ENCODE measurements around the gene AKAP5. TPM values are rescaled to one million over a fixed set of nuclear protein-coding genes. Genes with fewer than 3 reads are reported as not detected.

Gene AKAP5
- total and polyA plus RNA-seq, 2 of the 13 experiments (the other 11 are each of a cell fraction or from before 2014, with no cell fraction given): 0.18 to 1.5 TPM

DNA sequence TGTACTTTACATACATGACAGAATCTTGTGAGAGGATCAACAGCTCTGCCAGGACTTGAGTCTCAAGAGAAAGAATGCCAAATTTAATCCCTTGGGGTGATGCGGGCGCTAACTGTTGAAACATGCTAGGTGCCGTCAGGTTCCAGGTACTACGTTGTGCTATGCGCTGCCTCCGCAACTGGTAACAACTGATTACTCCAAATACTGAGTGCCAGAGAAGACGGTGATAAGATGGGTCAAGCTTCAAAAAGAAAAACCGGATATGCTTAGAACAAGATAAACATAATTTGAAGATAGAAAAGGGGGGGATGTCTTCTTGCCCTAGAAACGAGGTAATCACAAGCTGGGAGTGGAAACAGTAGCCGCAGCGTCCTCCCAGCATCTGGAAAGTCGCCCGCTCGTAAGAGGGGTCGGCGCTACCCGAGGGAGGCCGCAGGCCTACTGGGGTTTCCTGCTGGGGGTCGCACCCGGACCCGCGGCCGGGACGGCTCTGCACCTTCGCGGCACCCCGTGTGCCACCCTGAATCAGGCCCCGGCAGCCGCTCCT lies 37.7 kb downstream of the AKAP5 start (continued):
- TF ChIP-seq GTF2F1 (IDR thresholded peaks at IDR 0.05; ENCODE audit: low read length) (no peak), KDM5B (CRISPR knock-in tag; IDR thresholded peaks at IDR 0.05; ENCODE audit: borderline replicate concordance) (no peak)
- TF ChIP-seq, protein P1, sequence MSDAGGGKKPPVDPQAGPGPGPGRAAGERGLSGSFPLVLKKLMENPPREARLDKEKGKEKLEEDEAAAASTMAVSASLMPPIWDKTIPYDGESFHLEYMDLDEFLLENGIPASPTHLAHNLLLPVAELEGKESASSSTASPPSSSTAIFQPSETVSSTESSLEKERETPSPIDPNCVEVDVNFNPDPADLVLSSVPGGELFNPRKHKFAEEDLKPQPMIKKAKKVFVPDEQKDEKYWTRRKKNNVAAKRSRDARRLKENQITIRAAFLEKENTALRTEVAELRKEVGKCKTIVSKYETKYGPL (CRISPR knock-in tag; IDR thresholded peaks at IDR 0.05): no peak

DNA sequence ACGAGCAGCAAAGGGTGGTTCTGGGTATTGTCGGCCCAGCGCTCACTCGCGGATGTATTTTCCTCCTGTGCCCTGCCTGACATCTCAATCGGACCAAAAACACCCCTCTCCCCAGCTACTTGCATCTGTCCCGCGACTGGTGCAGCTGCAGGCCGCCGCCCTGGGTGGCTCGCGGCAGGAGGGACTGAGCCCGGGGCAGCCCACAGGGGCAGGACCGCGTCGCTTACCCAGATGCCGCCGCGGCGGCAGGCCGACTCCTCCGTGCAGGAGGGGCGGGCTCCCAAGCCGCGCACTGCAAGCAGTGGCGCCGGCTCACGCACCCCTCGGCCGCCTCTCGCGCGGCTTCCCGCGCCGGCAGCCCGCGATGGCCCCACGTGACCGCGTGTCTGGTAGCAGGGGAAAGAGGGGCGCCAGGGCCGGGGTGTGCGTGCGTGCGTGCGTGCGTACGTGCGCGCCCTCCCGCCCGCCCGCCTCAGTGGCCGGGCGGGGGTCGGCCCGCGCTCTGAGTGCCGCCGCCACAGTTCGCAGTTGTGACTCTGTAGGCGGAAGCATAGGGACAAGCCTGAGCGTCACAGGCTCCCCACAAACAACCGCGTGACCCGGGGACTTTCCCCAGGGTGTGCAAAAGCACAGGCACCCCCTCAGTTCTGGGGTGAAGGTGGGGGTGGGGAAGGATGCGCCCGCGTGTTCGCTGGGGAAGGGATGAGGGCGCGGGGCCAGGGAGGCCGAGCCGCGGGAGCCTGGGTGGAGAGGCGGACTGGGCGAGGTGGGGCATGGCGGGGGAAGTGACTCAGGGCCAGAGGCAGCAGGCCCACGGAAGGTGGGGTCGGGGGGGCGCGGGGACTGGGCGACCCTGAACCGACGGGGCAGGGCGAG lies 38.4 kb downstream of the AKAP5 start, which contains the start of gene ZBTB25:
Gene ZBTB25, minus strand, starts transcription at position 405 of the 876 bp plus-strand sequence. CDS start 13,305 bp downstream, outside the sequence.
- intact Hi-C loops (cut with micrococcal nuclease; ENCODE audit: unreplicated experiment) (no loop called here), in situ Hi-C loops (cut with HindIII; ENCODE audit: extremely low pct_ligation_motif_present, low pct_unique_long_range_greater_than_20kb) (no loop called here)
- H3K36me3 ChIP-seq (replicated peaks in 1 of 2; ENCODE audit: control insufficient read depth in 1 of 2, insufficient read depth in 2 of 2, low read length in 2 of 2): no peaks in the 10 kb centered on the region
- H4K20me1 ChIP-seq (ENCODE audit: insufficient read depth, low read length): peaks cover 23% of the 10 kb centered on the region
- peaks cover 62% of the 10 kb centered on the region for H3K4me1 ChIP-seq (ENCODE audit: insufficient read depth, low read length)
- H3K4me2 ChIP-seq (ENCODE audit: low read depth, low read length): peak within 1 kb of the TSS; percentile 91
- peaks cover 49% of the 10 kb centered on the region for H3K79me2 ChIP-seq (ENCODE audit: insufficient read depth, low read length)
- peak within 1 kb of the TSS; percentile 93 to 98 (median 96) for H3K4me3 ChIP-seq (replicated peaks in 1 of 3; ENCODE audit: insufficient read depth in 1 of 3, low read depth in 2 of 3, low read length in 3 of 3)
- H3K27me3 ChIP-seq (ENCODE audit: control insufficient read depth in 1 of 2, insufficient read depth in 2 of 2, low read length in 2 of 2): no peaks in the 10 kb centered on the region; a peak in 1 of 5 replicates
- H2AFZ ChIP-seq (ENCODE audit: low read length): no peak within 1 kb of the TSS
- DNase-seq (ENCODE audit: low spot score): peak; percentile 90
- CTCF ChIA-PET (ENCODE audit: low intra/inter-chr PET ratio, low total read pairs): no interaction called here
- FAIRE-seq: no peak
- 20% methylated on average over 2 of the region's 87 CpGs for WGBS (ENCODE audit: low lambda C conversion rate)
- no TSS peak for BruUV-seq (replicated peaks)
- H3K9ac ChIP-seq (ENCODE audit: insufficient read depth, low read depth, low read length): peak within 1 kb of the TSS; percentile 95
- H3K27ac ChIP-seq (ENCODE audit: extremely low read length, insufficient read depth, low read length): peak within 1 kb of the TSS; percentile 99
- POLR2A ChIA-PET: interaction anchor here (0.6 to 1.9 kb wide), 15 partner anchors 8 to 439 kb away, joined by 3 to 17 read pairs (median 3); partner anchors contain the start of genes GPX2 and MTHFD1
- ATAC-seq: peak; percentile 85
- H3K9me3 ChIP-seq (ENCODE audit: low read length): no peaks in the 10 kb centered on the region
- no peak for TF ChIP-seq FOXK2 (IDR thresholded peaks at IDR 0.05)
- TF ChIP-seq ZNF224 (CRISPR knock-in tag; IDR thresholded peaks at IDR 0.05): no peak
- TF ChIP-seq, protein P2, sequence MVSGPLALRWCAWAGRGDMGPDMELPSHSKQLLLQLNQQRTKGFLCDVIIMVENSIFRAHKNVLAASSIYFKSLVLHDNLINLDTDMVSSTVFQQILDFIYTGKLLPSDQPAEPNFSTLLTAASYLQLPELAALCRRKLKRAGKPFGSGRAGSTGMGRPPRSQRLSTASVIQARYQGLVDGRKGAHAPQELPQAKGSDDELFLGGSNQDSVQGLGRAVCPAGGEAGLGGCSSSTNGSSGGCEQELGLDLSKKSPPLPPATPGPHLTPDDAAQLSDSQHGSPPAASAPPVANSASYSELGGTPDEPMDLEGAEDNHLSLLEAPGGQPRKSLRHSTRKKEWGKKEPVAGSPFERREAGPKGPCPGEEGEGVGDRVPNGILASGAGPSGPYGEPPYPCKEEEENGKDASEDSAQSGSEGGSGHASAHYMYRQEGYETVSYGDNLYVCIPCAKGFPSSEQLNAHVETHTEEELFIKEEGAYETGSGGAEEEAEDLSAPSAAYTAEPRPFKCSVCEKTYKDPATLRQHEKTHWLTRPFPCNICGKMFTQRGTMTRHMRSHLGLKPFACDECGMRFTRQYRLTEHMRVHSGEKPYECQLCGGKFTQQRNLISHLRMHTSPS (CRISPR knock-in tag; IDR thresholded peaks at IDR 0.05; ENCODE audit: low read depth): peak; percentile 35; the same call in 1 of the 2 replicates
- 0 out of 2 replicates have a peak, but pooled peaks have one; percentile 54 for TF ChIP-seq ZNF552 (CRISPR knock-in tag; IDR thresholded peaks at IDR 0.05; ENCODE audit: borderline replicate concordance)
- TF ChIP-seq NONO (IDR thresholded peaks at IDR 0.05): no peak
- TF ChIP-seq NONO (CRISPR knock-in tag; conservative IDR thresholded peaks at IDR 0.05): peak; percentile 37; the same call in 1 of the 2 replicates
- TF ChIP-seq ZSCAN25 (CRISPR knock-in tag; IDR thresholded peaks at IDR 0.05): 0 out of 2 replicates have a peak, but pooled peaks have one; percentile 17
- peak; percentile 16; the same call in 1 of the 2 replicates for TF ChIP-seq ZZZ3 (CRISPR knock-in tag; IDR thresholded peaks at IDR 0.05; ENCODE audit: borderline replicate concordance)
- peak; percentile 23; the same call in 1 of the 2 replicates for TF ChIP-seq ZNF788 (CRISPR knock-in tag; IDR thresholded peaks at IDR 0.05; ENCODE audit: borderline replicate concordance)
- peak; percentile 72; the same call in 1 of the 2 replicates for TF ChIP-seq PCBP1 (IDR thresholded peaks at IDR 0.05; ENCODE audit: borderline replicate concordance, low read depth, low read length)
- no peak for TF ChIP-seq NCOR1 (IDR thresholded peaks at IDR 0.05; ENCODE audit: borderline replicate concordance, low read length)
- TF ChIP-seq FOXO1 (CRISPR knock-in tag; IDR thresholded peaks at IDR 0.05): no peak; the same call in 1 of the 2 replicates
- no peak for TF ChIP-seq STAT5B (CRISPR knock-in tag; IDR thresholded peaks at IDR 0.05)
- no peak for TF ChIP-seq NFE2L1 (CRISPR knock-in tag; IDR thresholded peaks at IDR 0.05; ENCODE audit: borderline replicate concordance)

Measured in HepG2 (cell line).